Neural progenitor cell (in vitro differentiated cells): Measurements from ENCODE around the gene ATP1A4. TPM values are rescaled to one million over a fixed set of nuclear protein-coding genes. Genes with fewer than 3 reads are reported as not detected.
A peak's percentile ranks its signal among the peaks of the same experiment; 100 is the strongest.
"Not testable (repeated sequence)": the region's sequence is repeated elsewhere in the genome, so short reads cannot be mapped to it uniquely, and the experiment has no call there.

ENCODE experiments used
- DNase-seq: peaks from one replicate; pipeline ENCODE4 v3.0.0-alpha.2; 2016; ENCODE audit warnings: low spot score
- H2AFZ ChIP-seq: fragments of 200-600 bp; sonication (generic); replicated peaks from 2 replicates; pipeline ENCODE4 v1.6.1; 2016; ENCODE audit warnings: antibody characterized with exemption
- H3F3A ChIP-seq: fragments of 200-600 bp; sonication (generic); 2 replicates; pipeline ENCODE4 v1.6.1; 2016; ENCODE audit warnings: antibody characterized with exemption, low read depth
- H3K27ac ChIP-seq: fragments of 200-600 bp; sonication (generic); 2 replicates; pipeline ENCODE4 v1.5.1; 2016; ENCODE audit warnings: mild to moderate bottlenecking
- H3K27me3 ChIP-seq: fragments of 200-600 bp; sonication (generic); 2 replicates; pipeline ENCODE4 v1.6.1; 2016; ENCODE audit warnings: mild to moderate bottlenecking, moderate library complexity
- H3K36me3 ChIP-seq: fragments of 200-600 bp; sonication (generic); 2 replicates; pipeline ENCODE4 v1.5.1; 2016
- H3K4me1 ChIP-seq: fragments of 200-600 bp; sonication (generic); 2 replicates; pipeline ENCODE4 v1.6.1; 2016; ENCODE audit warnings: mixed run types
- H3K4me2 ChIP-seq: fragments of 200-600 bp; sonication (generic); 2 replicates; pipeline ENCODE4 v1.6.1; 2016
- H3K4me3 ChIP-seq: fragments of 200-600 bp; sonication (generic); 2 replicates; pipeline ENCODE4 v1.5.1; 2016
- H3K79me2 ChIP-seq: fragments of 200-600 bp; sonication (generic); 2 replicates; pipeline ENCODE4 v1.6.1; 2016; ENCODE audit warnings: low read depth
- H3K9ac ChIP-seq: fragments of 200-600 bp; sonication (generic); 2 replicates; pipeline ENCODE4 v1.6.1; 2016
- H3K9me3 ChIP-seq: fragments of 200-600 bp; sonication (generic); 2 replicates; pipeline ENCODE4 v1.5.1; 2016; ENCODE audit warnings: low read depth
- H4K20me1 ChIP-seq: fragments of 200-600 bp; sonication (generic); 2 replicates; pipeline ENCODE4 v1.6.1; 2016; ENCODE audit warnings: low read depth
- H3K27ac Mint-ChIP-seq: 3 replicates; pipeline ENCODE4 v1.8.0; 2021; ENCODE audit warnings: mixed read lengths
- H3K27me3 Mint-ChIP-seq: 2 replicates; pipeline ENCODE4 v1.8.0; 2022; ENCODE audit warnings: low read depth, mild to moderate bottlenecking, inconsistent platforms, moderate library complexity, mixed read lengths; ENCODE audit not compliant: insufficient read depth
- H3K36me3 Mint-ChIP-seq: 3 replicates; pipeline ENCODE4 v1.8.0; 2021; ENCODE audit warnings: mixed read lengths
- H3K4me1 Mint-ChIP-seq: 3 replicates; pipeline ENCODE4 v1.8.0; 2021; ENCODE audit warnings: mixed read lengths
- H3K4me3 Mint-ChIP-seq: 3 replicates; pipeline ENCODE4 v1.8.0; 2021; ENCODE audit warnings: mild to moderate bottlenecking, moderate library complexity, mixed read lengths
- H3K9me3 Mint-ChIP-seq: 3 replicates; pipeline ENCODE4 v1.8.0; 2020; ENCODE audit warnings: mixed read lengths
- CTCF ChIP-seq: fragments of 200-600 bp; sonication (generic); IDR thresholded peaks from 2 replicates; pipeline ENCODE4 v1.5.1; 2017; ENCODE audit warnings: antibody characterized with exemption, mild to moderate bottlenecking
- EZH2 ChIP-seq: fragments of 200-600 bp; sonication (generic); IDR thresholded peaks from 2 replicates; pipeline ENCODE4 v1.6.1; 2017; ENCODE audit warnings: antibody characterized with exemption, mild to moderate bottlenecking, moderate library complexity
- EZH2phosphoT487 ChIP-seq: fragments of 200-600 bp; sonication (generic); IDR thresholded peaks from 2 replicates; pipeline ENCODE4 v1.6.1; 2017; ENCODE audit warnings: antibody characterized with exemption
- total RNA-seq: library from RNA; depleted of rRNA; stranded (reverse); fragments of >200 nt; gene quantifications from 2 replicates; pipeline ENCODE4 v1.2.3, GENCODE V29; 2015; ENCODE audit warnings: low replicate concordance

Gene ATP1A4
- total RNA-seq, 1 donor from 2014 or later: 0.17 TPM

- H3K4me2 ChIP-seq: peak overlapping the region; percentile 58
- Mint-ChIP-seq H3K27me3 (peaks cover 22% of the 10 kb centered on the region), H3K27ac (peak overlapping the region; percentile 96), H3K36me3 (no peaks in the 10 kb centered on the region), H3K4me3 (peak overlapping the region; percentile 77), H3K9me3 (no peaks in the 10 kb centered on the region), H3K4me1 (peaks cover 81% of the 10 kb centered on the region)
- H2AFZ ChIP-seq: no peak overlapping the region
- H3K79me2 ChIP-seq: no peaks in the 10 kb centered on the region
- H3K36me3 ChIP-seq: no peaks in the 10 kb centered on the region
- no peak for TF ChIP-seq EZH2phosphoT487
- peak overlapping the region; percentile 78 for H3K27ac ChIP-seq
- no peaks in the 10 kb centered on the region for H3K9me3 ChIP-seq
- no peak overlapping the region for H3K9ac ChIP-seq
- H3F3A ChIP-seq: peaks cover 54% of the 10 kb centered on the region
- DNase-seq: no peak
- no peaks in the 10 kb centered on the region for H4K20me1 ChIP-seq
- peaks cover 84% of the 10 kb centered on the region for H3K4me1 ChIP-seq
- H3K27me3 ChIP-seq: no peaks in the 10 kb centered on the region
- no peak overlapping the region for H3K4me3 ChIP-seq
Observed at GRCh38 chr1:160109686-160110085, 41.7 kb upstream of the ATP1A4 start.

GRCh38 chr1:160111462-160111861 lies 39.9 kb upstream of the ATP1A4 start:
- not testable (repeated sequence) for H3K36me3 Mint-ChIP-seq

GRCh38 chr1:160112357-160112756 lies 39.0 kb upstream of the ATP1A4 start:
- H3K4me2 ChIP-seq: no peak overlapping the region
- peak overlapping the region; percentile 92 for H3K27ac Mint-ChIP-seq
- H3K36me3 ChIP-seq: no peaks in the 10 kb centered on the region
- H3K27me3 ChIP-seq: no peaks in the 10 kb centered on the region
- H3K79me2 ChIP-seq: peaks cover 22% of the 10 kb centered on the region
- H3K27me3 Mint-ChIP-seq: peaks cover 15% of the 10 kb centered on the region
- no peak overlapping the region for H3K4me3 ChIP-seq
- H3K27ac ChIP-seq: no peak overlapping the region
- no peak overlapping the region for H3K9ac ChIP-seq
- peak overlapping the region; percentile 24 for H3K4me3 Mint-ChIP-seq
- H2AFZ ChIP-seq: no peak overlapping the region
- H3K9me3 ChIP-seq: no peaks in the 10 kb centered on the region
- no peaks in the 10 kb centered on the region for H3K36me3 Mint-ChIP-seq
- no peaks in the 10 kb centered on the region for H3K9me3 Mint-ChIP-seq
- DNase-seq: no peak
- peaks cover 90% of the 10 kb centered on the region for H3K4me1 ChIP-seq
- H3F3A ChIP-seq: peaks cover 57% of the 10 kb centered on the region
- H3K4me1 Mint-ChIP-seq: peaks cover 88% of the 10 kb centered on the region
- no peak for TF ChIP-seq EZH2phosphoT487
- no peak for TF ChIP-seq CTCF
- no peak for TF ChIP-seq EZH2
- H4K20me1 ChIP-seq: peaks cover 7% of the 10 kb centered on the region

More at GRCh38 chr1:160111462-160111861, 39.9 kb upstream of the ATP1A4 start:
- H3K36me3 ChIP-seq, H3K4me2 ChIP-seq, H2AFZ ChIP-seq, H3K4me3 Mint-ChIP-seq, DNase-seq, H4K20me1 ChIP-seq, H3K27ac ChIP-seq, H3K9me3 Mint-ChIP-seq, H3K9me3 ChIP-seq, H3K27ac Mint-ChIP-seq, H3K4me3 ChIP-seq, H3K9ac ChIP-seq, H3K27me3 ChIP-seq: not testable (repeated sequence)
- peaks cover 13% of the 10 kb centered on the region for H3K79me2 ChIP-seq
- Mint-ChIP-seq H3K4me1 (peaks cover 88% of the 10 kb centered on the region), H3K27me3 (peaks cover 19% of the 10 kb centered on the region)
- H3F3A ChIP-seq: peaks cover 57% of the 10 kb centered on the region
- H3K4me1 ChIP-seq: peaks cover 87% of the 10 kb centered on the region

- peak overlapping the region; percentile 97 for H3K4me2 ChIP-seq
- H3K36me3 Mint-ChIP-seq: no peaks in the 10 kb centered on the region
- no peak overlapping the region for H3K4me3 ChIP-seq
- TF ChIP-seq CTCF: peak; percentile 18
- TF ChIP-seq EZH2: no peak
- no peak for TF ChIP-seq EZH2phosphoT487
- no peak overlapping the region for H2AFZ ChIP-seq
- H4K20me1 ChIP-seq: peaks cover 16% of the 10 kb centered on the region
- no peak overlapping the region for H3K4me3 Mint-ChIP-seq
- peak overlapping the region; percentile 92 for H3K27ac Mint-ChIP-seq
- H3K27me3 Mint-ChIP-seq: peaks cover 15% of the 10 kb centered on the region
- no peak overlapping the region for H3K9ac ChIP-seq
- H3K9me3 Mint-ChIP-seq: no peaks in the 10 kb centered on the region
- H3K27me3 ChIP-seq: no peaks in the 10 kb centered on the region
- DNase-seq: no peak
- H3K9me3 ChIP-seq: no peaks in the 10 kb centered on the region
- peaks cover 91% of the 10 kb centered on the region for H3K4me1 Mint-ChIP-seq
- peak overlapping the region; percentile 82 for H3K27ac ChIP-seq
- peaks cover 60% of the 10 kb centered on the region for H3F3A ChIP-seq
- peaks cover 33% of the 10 kb centered on the region for H3K79me2 ChIP-seq
- peaks cover 92% of the 10 kb centered on the region for H3K4me1 ChIP-seq
- no peaks in the 10 kb centered on the region for H3K36me3 ChIP-seq
Observed at GRCh38 chr1:160113407-160113806, 38.0 kb upstream of the ATP1A4 start.
